DMS53 treated with DMSO at 0.1 percent for 48 hours (cell line): Measurements from ENCODE around the gene CTXND1.
"Not testable (repeated sequence)": the region's sequence is repeated elsewhere in the genome, so short reads cannot be mapped to it uniquely, and the experiment has no call there.

ENCODE experiments used
- DNase-seq: peaks from one replicate; lab custom pipeline; 2025; ENCODE audit not compliant: unreplicated experiment; lab: John Stamatoyannopoulos, UW

The CTXND1 gene

DNA sequence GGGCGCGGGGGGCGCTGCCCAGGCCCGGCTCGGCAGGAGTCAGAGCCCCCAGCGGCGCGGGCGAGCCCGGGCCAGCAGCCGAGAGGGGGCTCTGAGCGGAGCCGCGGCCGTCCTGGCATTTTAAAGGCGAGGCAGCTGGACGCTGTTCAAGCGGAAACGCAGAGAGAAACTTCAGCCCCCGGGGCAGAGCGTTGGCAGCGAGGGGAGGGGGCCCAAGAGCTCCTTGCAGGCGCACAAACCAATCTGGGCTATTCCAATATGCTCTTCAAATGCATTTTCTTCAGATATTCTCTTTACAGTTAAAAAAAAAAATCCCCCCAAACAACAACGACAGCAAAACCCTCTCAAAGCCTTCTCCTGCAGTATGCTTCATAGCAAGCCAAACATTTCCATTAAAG, at the start of gene CTXND1:
Gene CTXND1, minus strand, starts transcription at position 93 of the 398 bp plus-strand sequence. CDS start 50,264 bp downstream, outside the sequence.
- no peak for DNase-seq

GRCh38 chr15:80301472-80301871, 49.5 kb upstream of the CTXND1 start:
- DNase-seq: no peak

GRCh38 chr15:80295777-80296176, 43.8 kb upstream of the CTXND1 start:
- not testable (repeated sequence) for DNase-seq

GRCh38 chr15:80292079-80292478, 40.1 kb upstream of the CTXND1 start:
- DNase-seq: no peak

DNA sequence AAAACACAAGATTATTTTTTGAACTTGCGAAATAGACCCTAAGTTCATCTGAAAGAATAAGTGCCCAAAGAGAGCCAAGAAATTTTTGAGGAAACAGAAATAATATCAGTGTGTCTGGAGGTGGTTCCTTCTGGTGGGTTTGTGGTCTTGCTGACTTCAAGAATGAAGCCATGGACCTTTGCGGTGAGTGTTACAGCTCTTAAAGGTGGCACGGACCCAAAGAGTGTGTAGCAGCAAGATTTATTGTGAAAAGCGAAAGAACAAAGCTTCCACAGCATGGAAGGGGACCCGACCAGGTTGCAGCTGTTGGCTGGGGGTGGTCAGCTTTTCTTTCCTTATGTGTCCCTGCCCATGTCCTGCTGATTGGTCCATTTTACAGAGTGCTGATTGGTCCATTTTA, 38.9 kb upstream of the CTXND1 start:
- not testable (repeated sequence) for DNase-seq

DNA sequence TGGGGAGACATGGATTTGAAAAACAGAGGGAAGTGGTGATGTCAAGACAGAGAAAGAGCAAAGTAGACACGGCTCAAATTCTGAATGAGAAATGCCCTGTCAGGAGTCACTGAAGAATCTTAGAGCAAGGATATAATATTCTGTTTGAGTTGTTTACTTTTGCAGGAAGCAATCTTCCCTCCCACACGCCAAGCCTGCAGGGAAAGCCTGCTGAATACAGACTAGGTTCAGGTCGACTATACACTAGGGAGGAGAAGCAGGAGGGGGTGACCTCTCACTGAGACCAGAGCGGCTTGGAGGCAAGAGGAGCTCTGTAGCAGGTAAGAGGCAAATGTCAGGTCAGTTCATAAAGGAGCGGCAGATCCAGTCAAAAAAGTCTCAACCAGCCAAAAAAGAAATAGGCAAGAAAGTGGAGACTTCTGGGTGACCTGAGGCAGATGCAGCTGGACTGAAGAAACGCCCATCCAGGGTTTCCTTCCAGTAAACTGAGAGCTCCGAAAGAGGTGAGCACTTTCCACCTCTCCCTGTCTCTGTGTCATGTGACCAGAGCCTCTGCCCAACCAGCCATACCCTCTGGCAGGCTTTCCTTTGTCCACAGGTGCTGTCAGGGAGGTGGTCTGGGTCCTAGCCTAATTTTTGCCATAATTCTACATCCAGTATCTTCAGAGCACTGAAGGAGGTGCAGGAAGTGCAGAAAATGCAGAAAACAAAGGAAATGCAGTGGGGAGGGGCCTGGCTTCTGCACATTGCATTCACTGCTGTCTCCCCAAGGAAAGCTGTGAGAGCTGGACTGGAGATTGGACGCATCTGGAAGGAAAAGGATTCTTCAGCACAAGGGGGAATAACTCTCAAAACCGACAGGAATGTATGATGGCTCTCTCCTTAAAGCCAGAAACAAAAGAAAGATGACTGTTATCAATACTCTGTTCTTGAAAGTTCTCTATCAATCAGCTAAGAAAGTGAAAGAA, 37.8 kb upstream of the CTXND1 start:
- no peak for DNase-seq

GRCh38 chr15:80288131-80288530, 36.1 kb upstream of the CTXND1 start:
- no peak for DNase-seq

GRCh38 chr15:80286055-80286454, 34.0 kb upstream of the CTXND1 start:
- no peak for DNase-seq

DNA sequence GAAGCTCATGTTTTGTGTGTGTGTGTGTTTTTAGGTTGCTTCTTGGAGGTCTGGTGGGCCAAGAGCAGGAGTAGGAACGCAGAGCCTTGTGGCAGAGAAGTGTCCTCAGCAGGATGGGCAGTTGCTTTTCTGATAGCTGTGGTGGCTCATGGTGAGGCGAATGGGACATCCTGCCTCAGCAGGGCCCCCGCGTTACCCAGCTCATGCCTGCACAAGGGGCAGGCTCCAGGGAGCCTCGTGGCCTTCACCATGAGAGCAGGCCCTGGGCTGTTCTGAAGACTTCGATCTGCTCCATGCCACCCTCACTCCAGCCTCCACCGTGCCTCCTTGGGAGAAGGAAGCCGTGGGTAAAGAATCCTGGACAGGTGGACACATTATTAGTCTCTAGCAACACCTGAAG, 33.4 kb upstream of the CTXND1 start:
- DNase-seq: no peak

DNA sequence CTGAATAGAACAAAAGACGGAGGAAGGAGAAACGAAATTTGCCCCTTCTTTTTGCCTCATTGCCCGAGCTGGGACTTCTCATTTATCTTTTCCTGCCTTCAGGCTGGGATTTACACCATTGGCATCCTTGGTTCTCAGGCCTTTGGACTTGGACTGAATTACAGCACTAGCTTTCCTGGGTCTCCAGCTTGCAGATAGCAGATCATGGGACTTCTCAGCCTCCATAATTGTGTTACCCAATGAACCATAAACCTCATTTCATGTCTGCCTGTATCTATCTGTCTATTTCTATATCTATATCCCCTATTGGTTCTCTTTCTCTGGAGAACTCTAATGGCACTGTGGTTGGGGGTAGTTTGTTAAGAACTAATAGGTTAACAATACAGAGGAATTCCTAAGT, 31.5 kb upstream of the CTXND1 start:
- DNase-seq: no peak

- no peak for DNase-seq
Measured at GRCh38 chr15:80277147-80277546, 25.1 kb upstream of the CTXND1 start.

DNA sequence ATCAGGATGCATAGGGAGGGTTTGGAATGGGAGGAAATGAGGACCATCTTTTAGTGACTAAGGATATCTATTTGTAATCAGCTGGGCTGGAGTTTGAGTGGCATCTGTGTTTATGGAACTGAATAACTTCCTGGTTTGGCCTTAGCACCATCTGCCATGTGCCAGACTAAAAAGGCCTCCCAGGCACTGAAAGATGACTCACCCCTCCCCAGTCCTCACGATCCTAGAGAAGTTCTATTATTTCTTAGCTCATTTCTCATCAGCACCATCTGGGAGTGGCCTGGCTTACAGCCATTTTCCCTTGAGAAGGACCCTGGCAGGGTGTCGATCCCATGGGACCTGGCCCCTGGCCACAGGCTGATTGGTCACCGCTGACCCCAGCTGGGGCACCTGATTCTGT, 23.9 kb upstream of the CTXND1 start:
- peak; percentile 57 for DNase-seq

DNA sequence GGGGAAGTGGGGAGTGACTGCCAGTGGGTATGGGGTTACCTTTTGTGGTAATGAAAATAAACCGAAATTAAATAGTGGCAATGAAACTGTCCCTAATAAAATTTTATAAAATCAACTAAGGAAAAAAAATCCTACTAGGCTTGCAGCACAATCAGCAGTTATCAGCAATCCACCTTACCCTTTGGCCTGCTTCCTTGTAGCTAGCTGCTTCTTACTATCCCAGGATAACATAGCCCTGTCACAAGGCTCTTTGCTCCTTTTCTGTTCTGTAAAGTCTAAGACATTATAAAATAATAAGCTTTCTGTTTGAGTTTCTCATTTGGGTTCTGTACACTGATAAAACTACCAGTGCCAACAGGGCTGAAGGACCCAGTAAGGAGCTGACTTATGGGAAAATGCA, 23.0 kb upstream of the CTXND1 start:
- DNase-seq: no peak

DNA sequence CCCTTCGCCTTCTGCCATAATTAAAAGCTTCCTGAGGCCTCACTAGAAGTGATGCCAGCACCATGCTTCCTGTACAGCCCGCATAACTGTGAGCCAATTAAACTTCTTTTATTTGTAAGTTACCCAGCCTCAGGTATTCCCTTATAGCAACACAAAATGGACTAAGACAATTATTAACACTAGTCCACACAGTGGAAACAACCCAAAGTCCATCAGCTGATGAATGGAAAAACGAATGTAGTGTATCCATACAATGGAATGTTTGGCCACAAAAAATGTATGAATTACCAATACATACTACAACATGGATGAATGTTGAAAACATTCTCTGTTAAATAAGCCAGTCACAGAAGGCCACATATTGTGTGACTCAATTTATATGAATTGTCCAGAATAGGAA, 22.5 kb upstream of the CTXND1 start:
- no peak for DNase-seq

- DNase-seq: no peak
Measured at GRCh38 chr15:80272987-80273386, 21.0 kb upstream of the CTXND1 start.

DNA sequence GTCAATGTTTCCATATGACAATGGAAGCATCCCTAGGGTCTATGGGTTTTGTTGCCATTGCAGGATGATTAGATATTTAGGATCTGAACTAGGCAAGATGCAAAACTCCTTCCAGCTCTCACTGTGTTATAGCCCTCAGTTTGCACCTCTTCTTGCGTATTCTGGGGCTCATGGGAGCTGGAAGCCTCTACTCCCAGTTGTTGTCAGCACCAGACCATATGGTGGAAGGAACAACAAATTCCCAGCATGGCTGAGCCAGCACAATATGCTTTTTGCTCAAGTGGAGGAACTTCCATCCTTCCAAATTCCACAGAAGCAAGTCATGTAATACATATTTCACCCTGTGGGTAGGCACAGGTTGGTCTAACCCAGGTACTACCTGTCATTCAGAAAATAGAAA, 18.5 kb upstream of the CTXND1 start:
- no peak for DNase-seq

- no peak for DNase-seq
Measured at GRCh38 chr15:80268101-80268500, 16.1 kb upstream of the CTXND1 start.

- no peak for DNase-seq
Measured at GRCh38 chr15:80267658-80268057, 15.6 kb upstream of the CTXND1 start.

GRCh38 chr15:80266745-80267144, 14.7 kb upstream of the CTXND1 start:
- DNase-seq: no peak

GRCh38 chr15:80266113-80266512, 14.1 kb upstream of the CTXND1 start:
- no peak for DNase-seq

- no peak for DNase-seq
Measured at GRCh38 chr15:80265021-80265420, 13.0 kb upstream of the CTXND1 start.

- no peak for DNase-seq
Measured at GRCh38 chr15:80264031-80264430, 12.0 kb upstream of the CTXND1 start.

DNA sequence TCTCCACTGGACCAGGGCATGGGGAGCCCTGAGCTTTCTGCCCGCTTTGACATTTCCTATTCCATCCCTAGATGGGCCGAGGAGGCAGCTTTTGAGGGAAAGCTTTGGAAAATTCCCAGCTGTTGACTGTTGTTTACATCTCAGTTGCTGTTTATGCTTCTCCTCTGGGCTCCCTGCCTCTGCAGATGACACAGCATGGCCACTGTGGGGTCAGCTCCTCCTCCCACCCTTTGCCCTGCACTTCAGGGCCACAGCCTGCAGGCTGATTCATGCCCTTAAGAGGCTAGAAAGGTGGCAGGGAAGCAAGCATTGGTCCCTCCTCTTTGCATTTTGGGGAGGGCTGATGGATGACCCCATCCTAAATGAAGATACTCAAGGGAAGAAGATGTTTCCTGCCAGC, 8.5 kb upstream of the CTXND1 start:
- no peak for DNase-seq
